CD1c-positive myeloid dendritic cell (primary cell): ENCODE data around the gene FAR1.

Source experiments
- DNase-seq: peaks from one replicate; pipeline ENCODE4 v3.0.0-alpha.2; 2016; ENCODE audit errors: extremely low spot score

Gene FAR1

DNA sequence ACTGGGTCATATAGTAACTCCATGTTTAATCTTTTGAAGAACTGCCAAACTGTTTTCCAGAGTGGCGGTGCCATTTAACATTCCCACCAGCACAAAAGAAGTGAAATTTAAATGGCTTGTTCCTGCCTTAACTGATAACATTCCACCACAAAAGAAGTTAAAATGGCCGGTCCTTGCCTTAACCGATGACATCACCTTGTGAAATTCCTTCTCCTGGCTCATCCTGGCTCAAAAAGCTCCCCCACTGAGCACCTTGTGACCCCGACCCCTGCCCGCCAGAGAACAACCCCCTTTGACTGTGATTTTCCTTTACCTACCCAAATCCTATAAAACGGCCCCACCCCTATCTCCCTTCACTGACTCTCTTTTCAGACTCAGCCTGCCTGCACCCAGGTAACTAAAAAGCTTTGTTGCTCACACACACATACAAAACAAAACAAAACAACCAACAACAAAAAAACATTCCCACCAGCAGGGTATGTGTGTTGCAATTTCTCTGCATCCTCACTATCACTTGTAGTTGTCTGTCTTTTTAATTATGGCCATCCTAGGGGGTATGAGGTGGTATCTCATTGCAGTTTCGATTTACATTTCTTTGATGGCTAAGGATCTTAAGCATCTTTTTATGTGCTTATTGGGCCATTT lies 109.0 kb downstream of the FAR1 start:
- no peak for DNase-seq

DNA sequence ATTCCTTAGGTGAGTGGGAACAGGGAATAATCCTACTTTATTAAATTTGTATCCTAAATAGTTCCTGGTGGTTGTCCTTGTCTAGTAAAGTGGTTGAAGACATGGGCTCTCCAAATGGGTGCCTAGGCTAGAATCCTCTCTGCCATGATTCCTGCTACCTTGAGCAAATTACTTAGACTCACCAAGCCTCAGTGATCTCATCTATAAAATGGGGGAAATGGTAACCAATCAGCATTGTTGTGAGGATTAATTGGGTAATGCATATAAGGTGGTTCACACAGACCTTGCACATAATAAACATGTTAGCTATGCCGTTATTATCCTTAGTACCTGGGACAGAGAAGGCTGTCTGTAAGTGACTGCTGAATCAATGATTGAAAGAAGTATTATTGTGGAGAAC lies 109.9 kb downstream of the FAR1 start:
- DNase-seq, result no peak

DNA sequence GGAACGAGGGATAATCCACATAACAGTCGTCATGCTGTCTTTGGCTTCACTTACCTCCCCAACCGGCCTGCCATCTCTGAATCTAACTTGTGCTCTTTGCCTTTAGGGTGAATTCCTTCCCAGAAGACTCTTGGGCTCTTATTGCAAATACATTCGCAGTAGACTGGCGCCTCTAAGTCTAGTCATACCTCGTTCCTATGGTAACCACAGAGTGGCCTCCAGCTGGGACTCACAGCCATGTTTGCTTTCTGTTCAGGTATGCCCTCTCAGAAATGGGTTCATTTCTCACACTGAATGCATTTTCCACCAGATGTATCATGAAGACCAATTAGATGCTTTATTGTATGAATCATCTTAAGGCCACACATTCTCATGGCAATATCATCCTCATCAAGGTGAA lies 112.7 kb downstream of the FAR1 start:
- no peak for DNase-seq
